H1 (cell line): ENCODE data around the gene SPRR1B. TPM values are rescaled to one million over a fixed set of nuclear protein-coding genes. Genes with fewer than 3 reads are reported as not detected.

ENCODE experiments used
- CTCF ChIA-PET: fragments of 300-600 bp; sonication (Branson Sonifier 250); formaldehyde crosslinking; loops from one replicate; lab custom pipeline; 2021; ENCODE audit not compliant: partially characterized antibody; lab: Charles Lee
- POLR2A ChIA-PET: fragments of 300-600 bp; sonication (Branson Sonifier 250); formaldehyde crosslinking; loops from one replicate; lab custom pipeline; 2021; ENCODE audit warnings: inconsistent platforms; ENCODE audit not compliant: partially characterized antibody; lab: Charles Lee
- DNase-seq, 2 experiments: peaks; one replicate each; pipeline versions ENCODE4 v3.0.0 to v3.0.0-alpha.2; 2010 to 2022; ENCODE audit warnings: low spot score in 2 of 2, low read depth in 1 of 2, mixed read lengths in 1 of 2
- FAIRE-seq: peaks from 2 replicates; lab custom pipeline; 2011; peaks lifted over from hg19 to GRCh38; lab: Jason Lieb, UNC
- H2AFZ ChIP-seq: 2 replicates; pipeline ENCODE4 v1.8.1; 2012; ENCODE audit warnings: low read length, inconsistent platforms
- H2AK5ac ChIP-seq: 2 replicates; pipeline ENCODE4 v1.6.1; 2013; ENCODE audit warnings: low read depth, low read length
- H2BK120ac ChIP-seq: replicated peaks from 2 replicates; pipeline ENCODE3; 2013; ENCODE audit warnings: low read depth, low read length, inconsistent platforms
- H2BK12ac ChIP-seq: 2 replicates; pipeline ENCODE4 v1.6.1; 2013; ENCODE audit warnings: low read depth, low read length
- H2BK15ac ChIP-seq: 2 replicates; pipeline ENCODE4 v1.6.1; 2013; ENCODE audit warnings: low read length
- H2BK20ac ChIP-seq: 2 replicates; pipeline ENCODE4 v1.6.1; 2013; ENCODE audit warnings: low read length
- H2BK5ac ChIP-seq: 2 replicates; pipeline ENCODE4 v1.6.1; 2013; ENCODE audit warnings: low read depth, low read length
- H3K14ac ChIP-seq: 2 replicates; pipeline ENCODE4 v1.6.1; 2013; ENCODE audit warnings: inconsistent platforms; ENCODE audit not compliant: insufficient read length
- H3K18ac ChIP-seq: 2 replicates; pipeline ENCODE4 v1.6.1; 2013; ENCODE audit warnings: low read length; ENCODE audit errors: extremely low read depth
- H3K23ac ChIP-seq: 2 replicates; pipeline ENCODE4 v1.6.1; 2013; ENCODE audit warnings: inconsistent platforms; ENCODE audit not compliant: insufficient read length
- H3K23me2 ChIP-seq: 2 replicates; pipeline ENCODE4 v1.6.1; 2013; ENCODE audit warnings: low read depth, low read length
- H3K27ac ChIP-seq: 2 replicates; pipeline ENCODE4 v1.6.1; 2011; ENCODE audit warnings: low read depth, low read length, inconsistent platforms
- H3K27me3 ChIP-seq, 4 experiments: replicated peaks in 1 of 4; 1 replicate in 1 of 4; 2 replicates in 3 of 4; pipeline versions ENCODE4 v1.6.1 to v1.8.1; 2011 to 2013; ENCODE audit warnings: low read length in 3 of 4, mild to moderate bottlenecking in 3 of 4, inconsistent platforms in 2 of 4, mixed read lengths in 2 of 4, moderate library complexity in 1 of 4; ENCODE audit not compliant: control insufficient read depth in 3 of 4, insufficient read depth in 3 of 4; ENCODE audit errors: extremely low read depth in 1 of 4
- H3K36me3 ChIP-seq, 4 experiments: 2 replicates each; pipeline versions ENCODE4 v1.6.1 to v1.8.1; 2011 to 2013; ENCODE audit warnings: mild to moderate bottlenecking in 4 of 4, low read length in 3 of 4, moderate library complexity in 2 of 4, control low read depth in 1 of 4, inconsistent platforms in 1 of 4; ENCODE audit not compliant: insufficient read depth in 4 of 4, control insufficient read depth in 2 of 4
- H3K4ac ChIP-seq: replicated peaks from 2 replicates; pipeline ENCODE3; 2013; ENCODE audit warnings: low read length, low read depth, mixed read lengths, inconsistent platforms; ENCODE audit not compliant: insufficient read length
- H3K4me1 ChIP-seq, 4 experiments: replicated peaks in 1 of 4; 1 replicate in 1 of 4; 2 replicates in 3 of 4; pipeline versions ENCODE4 v1.6.1 to v1.8.1; 2011 to 2013; ENCODE audit warnings: low read length in 3 of 4, inconsistent platforms in 2 of 4, mixed read lengths in 1 of 4; ENCODE audit not compliant: insufficient read depth in 4 of 4, control insufficient read depth in 3 of 4
- H3K4me2 ChIP-seq, 2 experiments: 2 replicates each; pipeline versions ENCODE4 v1.6.1 to v1.8.1; 2011 to 2013; ENCODE audit warnings: low read depth in 2 of 2, low read length in 2 of 2, control low read depth in 1 of 2, inconsistent platforms in 1 of 2, mild to moderate bottlenecking in 1 of 2; ENCODE audit not compliant: insufficient read depth in 1 of 2
- H3K4me3 ChIP-seq, 4 experiments: fragments of 200-600, 300-600 bp in 1 of 4; sonication (generic), shearing (Covaris generic), sonication (Bioruptor Twin) in 1 of 4; 2 replicates each; pipeline versions ENCODE4 v1.5.1 to v1.8.1; 2011 to 2016; ENCODE audit warnings: low read length in 4 of 4, low read depth in 3 of 4, control low read depth in 2 of 4, inconsistent platforms in 2 of 4, mild to moderate bottlenecking in 2 of 4, mixed read lengths in 1 of 4, moderate library complexity in 1 of 4; ENCODE audit not compliant: insufficient read depth in 2 of 4; ENCODE audit errors: extremely low read depth in 1 of 4
- H3K56ac ChIP-seq: replicated peaks from 2 replicates; pipeline ENCODE3; 2013; ENCODE audit warnings: low read depth, mild to moderate bottlenecking, mixed read lengths, low read length, inconsistent platforms; ENCODE audit not compliant: insufficient read length
- H3K79me1 ChIP-seq: 2 replicates; pipeline ENCODE4 v1.6.1; 2013; ENCODE audit warnings: low read depth, low read length, control low read depth
- H3K79me2 ChIP-seq, 2 experiments: 2 replicates each; pipeline versions ENCODE4 v1.6.1 to v1.8.1; 2012 to 2013; ENCODE audit warnings: low read length in 2 of 2, mild to moderate bottlenecking in 2 of 2, inconsistent platforms in 1 of 2; ENCODE audit not compliant: insufficient read depth in 2 of 2, control insufficient read depth in 1 of 2
- H3K9ac ChIP-seq, 4 experiments: replicated peaks in 1 of 4; 1 replicate in 1 of 4; 2 replicates in 3 of 4; pipeline versions ENCODE4 v1.6.1 to v1.8.1; 2011 to 2013; ENCODE audit warnings: low read depth in 3 of 4, low read length in 3 of 4, control low read depth in 2 of 4, mild to moderate bottlenecking in 2 of 4, moderate library complexity in 2 of 4, inconsistent platforms in 1 of 4; ENCODE audit errors: extremely low read depth in 1 of 4
- H3K9me3 ChIP-seq, 2 experiments: 2 replicates each; pipeline versions ENCODE4 v1.6.1 to v1.8.1; 2012 to 2013; ENCODE audit warnings: mild to moderate bottlenecking in 2 of 2, moderate library complexity in 2 of 2, control low read depth in 1 of 2, inconsistent platforms in 1 of 2, low read depth in 1 of 2, low read length in 1 of 2, mixed read lengths in 1 of 2; ENCODE audit not compliant: insufficient read depth in 2 of 2
- H4K20me1 ChIP-seq, 2 experiments: replicated peaks in 1 of 2; 2 replicates each; pipeline versions ENCODE3 to v1.8.1; 2011 to 2013; ENCODE audit warnings: inconsistent platforms in 2 of 2, low read length in 2 of 2, mild to moderate bottlenecking in 1 of 2; ENCODE audit not compliant: insufficient read depth in 2 of 2, control insufficient read depth in 1 of 2
- H4K5ac ChIP-seq: 2 replicates; pipeline ENCODE4 v1.6.1; 2013; ENCODE audit warnings: low read length, low read depth, mixed read lengths, inconsistent platforms; ENCODE audit not compliant: insufficient read length
- H4K8ac ChIP-seq: 2 replicates; pipeline ENCODE4 v1.8.0; 2013; ENCODE audit warnings: mild to moderate bottlenecking, moderate library complexity, low read length, inconsistent platforms; ENCODE audit not compliant: insufficient read depth; ENCODE audit errors: extremely low read depth
- H4K91ac ChIP-seq: replicated peaks from 2 replicates; pipeline ENCODE3; 2013; ENCODE audit warnings: low read length, mixed read lengths, inconsistent platforms; ENCODE audit not compliant: insufficient read length
- BACH1 ChIP-seq: IDR thresholded peaks from 2 replicates; pipeline ENCODE4 v1.6.1; 2012; ENCODE audit warnings: low read length, improper control_type of control experiment
- CBX5 ChIP-seq: fragments of 300-800, 300-1000 bp; sonication (generic); IDR thresholded peaks from 2 replicates; pipeline ENCODE4 v1.7.1; 2016; ENCODE audit warnings: antibody characterized with exemption, low read length, low read depth
- CBX8 ChIP-seq: fragments of 300-800, 300-1000 bp; sonication (generic); IDR thresholded peaks from 2 replicates; pipeline ENCODE4 v1.7.1; 2016; ENCODE audit warnings: low read depth, low read length, borderline replicate concordance
- CHD2 ChIP-seq: IDR thresholded peaks from 2 replicates; pipeline ENCODE4 v1.6.1; 2012; ENCODE audit warnings: low read length, improper control_type of control experiment
- CTBP2 ChIP-seq: IDR thresholded peaks from 2 replicates; pipeline ENCODE4 v1.7.0; 2011; ENCODE audit warnings: borderline replicate concordance, mild to moderate bottlenecking, moderate library complexity, mixed read lengths, low read length; ENCODE audit not compliant: insufficient read depth, insufficient read length
- E2F6 ChIP-seq: IDR thresholded peaks from 2 replicates; pipeline ENCODE4 v1.6.1; 2012; ENCODE audit warnings: inconsistent platforms
- GTF2F1 ChIP-seq: IDR thresholded peaks from 2 replicates; pipeline ENCODE4 v1.6.1; 2012; ENCODE audit warnings: low read depth, low read length, improper control_type of control experiment, borderline replicate concordance
- KDM4A ChIP-seq: IDR thresholded peaks from one replicate; pipeline ENCODE4 v1.7.1; 2012; ENCODE audit warnings: low read depth, mild to moderate bottlenecking, moderate library complexity, low read length, inconsistent platforms; ENCODE audit not compliant: severe bottlenecking
- RBBP5 ChIP-seq: IDR thresholded peaks from 2 replicates; pipeline ENCODE4 v1.7.1; 2012; ENCODE audit warnings: low read depth, mild to moderate bottlenecking, inconsistent platforms, low read length, moderate library complexity, borderline replicate concordance
- SRF ChIP-seq: IDR thresholded peaks from 2 replicates; pipeline ENCODE4 v1.6.1; 2011; ENCODE audit warnings: mild to moderate bottlenecking, low read depth, low read length, moderate library complexity
- SUZ12 ChIP-seq: fragments of 200-600 bp; sonication (generic); IDR thresholded peaks from 2 replicates; pipeline ENCODE4 v1.6.1; 2012; ENCODE audit warnings: mild to moderate bottlenecking, inconsistent platforms, low read length, moderate library complexity, mixed read lengths
- TAF1 ChIP-seq: IDR thresholded peaks from 2 replicates; pipeline ENCODE4 v1.6.1; 2011; ENCODE audit warnings: mild to moderate bottlenecking, low read depth, low read length
- TAF7 ChIP-seq: optimal IDR thresholded peaks from 2 replicates; pipeline ENCODE3; 2011; ENCODE audit warnings: low read depth, mild to moderate bottlenecking, inconsistent platforms, low read length, moderate library complexity, borderline replicate concordance
- WGBS, 2 experiments: shearing (Covaris generic) in 1 of 2; methylation state at CpG; one replicate each; pipeline versions ENCODE4 v1.1.6 to v1.1.7; 2013 to 2015; ENCODE audit warnings: low lambda C conversion rate in 2 of 2, mixed read lengths in 2 of 2, inconsistent platforms in 1 of 2, low coverage in 1 of 2, missing lambda C conversion rate in 1 of 2; ENCODE audit not compliant: insufficient replicate concordance in 2 of 2, insufficient coverage in 1 of 2, insufficient read length in 1 of 2; ENCODE audit errors: extremely low coverage in 1 of 2, missing lambda C conversion rate in 1 of 2; 5-methylcytosine and 5-hydroxymethylcytosine counted together
- polyA plus RNA-seq, 7 experiments: library from polyadenylated mRNA; depleted of rRNA in 3 of 7; stranded (reverse) in 5 of 7; unstranded in 2 of 7; fragments of >200 nt in 5 of 7; fragments of 200-250 nt in 2 of 7; gene quantifications; 1 replicate in 5 of 7; 2 replicates in 1 of 7; 4 replicates in 1 of 7; pipeline versions ENCODE4 v1.2.1 to v1.2.3, GENCODE V29; 2011 to 2013; ENCODE audit warnings: missing spikeins in 2 of 7, mixed read lengths in 2 of 7
- total RNA-seq: library from RNA; stranded (reverse); fragmentation: NEBNext Ultra II Directional; extraction: Animal tissue kit (Norgen Biotek cat#: 25700); gene quantifications from 2 replicates; pipeline ENCODE4 v1.2.1, GENCODE V29; 2021

SPRR1B gene
- total and polyA plus RNA-seq, 2 of the 8 experiments (the other 6 are each of a cell fraction or from before 2014, with no cell fraction given), result 0.23 TPM; not detected in 1

- ChIA-PET POLR2A (no interaction called here), CTCF (interaction anchor here (0.6 to 1.4 kb wide), 3 partner anchors 78 to 1308 kb away, joined by 3 read pairs; no protein-coding TSS in a partner anchor)
- H3K4ac ChIP-seq, result no peak within 1 kb of the TSS
- no peak within 1 kb of the TSS for H3K23ac ChIP-seq
- H3K79me2 ChIP-seq, result no peaks in the 10 kb centered on the region
- H2BK120ac ChIP-seq, result no peak within 1 kb of the TSS
- H3K56ac ChIP-seq, result no peak within 1 kb of the TSS
- FAIRE-seq (no peak), DNase-seq (no peak)
- H3K14ac ChIP-seq, result no peak within 1 kb of the TSS
- no peaks in the 10 kb centered on the region for H3K36me3 ChIP-seq
- H3K27me3 ChIP-seq, result no peaks in the 10 kb centered on the region
- no peak within 1 kb of the TSS for H4K91ac ChIP-seq
- no peak within 1 kb of the TSS for H4K5ac ChIP-seq
- no peak within 1 kb of the TSS for H2BK20ac ChIP-seq
- no peaks in the 10 kb centered on the region for H3K4me1 ChIP-seq
- WGBS, 2 experiments, result 71% methylated on average over 4 of the region's 4 CpGs; no CpG with 5 or more reads in 1 of the 2 experiments
- H3K27ac ChIP-seq, result no peak within 1 kb of the TSS
- H3K4me3 ChIP-seq, result no peak within 1 kb of the TSS
- H3K9me3 ChIP-seq, result no peaks in the 10 kb centered on the region
- no peaks in the 10 kb centered on the region for H4K20me1 ChIP-seq
- H4K8ac ChIP-seq, result no peak within 1 kb of the TSS
- no peak within 1 kb of the TSS for H3K18ac ChIP-seq
- H3K9ac ChIP-seq, result no peak within 1 kb of the TSS
- no peak within 1 kb of the TSS for H2BK12ac ChIP-seq
- H3K23me2 ChIP-seq, result no peaks in the 10 kb centered on the region
- no peak within 1 kb of the TSS for H2BK5ac ChIP-seq
- H3K79me1 ChIP-seq, result no peaks in the 10 kb centered on the region
- no peak within 1 kb of the TSS for H2BK15ac ChIP-seq
- no peak within 1 kb of the TSS for H3K4me2 ChIP-seq
- no peak within 1 kb of the TSS for H2AFZ ChIP-seq
- H2AK5ac ChIP-seq, result no peak within 1 kb of the TSS
- TF ChIP-seq CTBP2 (no peak), CBX5 (no peak), KDM4A (no peak), TAF7 (no peak), RBBP5 (no peak), GTF2F1 (no peak), SUZ12 (no peak), TAF1 (no peak), CHD2 (no peak), CBX8 (no peak), E2F6 (no peak), SRF (no peak), BACH1 (no peak)
Measured at GRCh38 chr1:153040950-153041631, 10.1 kb downstream of the SPRR1B start, which contains the start of gene SPRR2D. TSS of gene SPRR2D (minus strand) at chr1:153041120. CDS start at chr1:153040346, 774 bp downstream.
